HepG2 (cell line): ENCODE results near the gene DLL4. TPM values are rescaled to one million over a fixed set of nuclear protein-coding genes. Genes with fewer than 3 reads are reported as not detected.

ENCODE experiments used
- DR1 ChIP-seq: sonication (generic); formaldehyde crosslinking; IDR thresholded peaks from 2 replicates; pipeline ENCODE4 v1.8.0; 2021; ENCODE audit warnings: mild to moderate bottlenecking, missing genetic modification reagents, inconsistent platforms
- GATAD2A ChIP-seq: IDR thresholded peaks from 2 replicates; pipeline ENCODE4 v1.6.1; 2016
- GPN1 ChIP-seq: sonication (generic); formaldehyde crosslinking; IDR thresholded peaks from 2 replicates; pipeline ENCODE4 v1.5.1; 2020; ENCODE audit warnings: missing genetic modification reagents, borderline replicate concordance
- HDAC2 ChIP-seq: sonication (generic); formaldehyde crosslinking; IDR thresholded peaks from 2 replicates; pipeline ENCODE4 v1.4.0; 2020; ENCODE audit warnings: missing genetic modification reagents
- HMG20A ChIP-seq: IDR thresholded peaks from 2 replicates; pipeline ENCODE4 v1.6.1; 2016; ENCODE audit warnings: borderline replicate concordance
- HMGA1 ChIP-seq: sonication (generic); formaldehyde crosslinking; conservative IDR thresholded peaks from 2 replicates; pipeline ENCODE4 v1.4.0; 2020; ENCODE audit warnings: missing genetic modification reagents
- JDP2 ChIP-seq: sonication (generic); formaldehyde crosslinking; IDR thresholded peaks from 2 replicates; pipeline ENCODE4 v1.8.1; 2022; ENCODE audit warnings: missing genetic modification reagents, borderline replicate concordance
- KAT7 ChIP-seq: IDR thresholded peaks from 2 replicates; pipeline ENCODE4 v1.6.1; 2018; ENCODE audit warnings: borderline replicate concordance, missing compliant biosample characterization
- MZF1 ChIP-seq: sonication (generic); formaldehyde crosslinking; IDR thresholded peaks from 2 replicates; pipeline ENCODE4 v1.8.1; 2023; ENCODE audit warnings: mild to moderate bottlenecking, missing genetic modification reagents, borderline replicate concordance
- NFYB ChIP-seq: sonication (generic); formaldehyde crosslinking; IDR thresholded peaks from 2 replicates; pipeline ENCODE4 v1.4.0; 2020; ENCODE audit warnings: missing genetic modification reagents
- PAX8 ChIP-seq: sonication (generic); formaldehyde crosslinking; IDR thresholded peaks from 2 replicates; pipeline ENCODE4 v1.8.0; 2022; ENCODE audit warnings: mild to moderate bottlenecking, missing genetic modification reagents, borderline replicate concordance
- SALL1 ChIP-seq: sonication (generic); formaldehyde crosslinking; IDR thresholded peaks from 2 replicates; pipeline ENCODE4 v1.8.0; 2022; ENCODE audit warnings: mild to moderate bottlenecking, missing genetic modification reagents
- TAF1 ChIP-seq: sonication (generic); formaldehyde crosslinking; IDR thresholded peaks from 2 replicates; pipeline ENCODE4 v1.4.0; 2020; ENCODE audit warnings: missing genetic modification reagents
- ZFP37 ChIP-seq: sonication (generic); formaldehyde crosslinking; IDR thresholded peaks from 2 replicates; pipeline ENCODE4 v1.4.0; 2020; ENCODE audit warnings: missing genetic modification reagents, borderline replicate concordance
- ZFYVE20 ChIP-seq: sonication (generic); formaldehyde crosslinking; IDR thresholded peaks from 2 replicates; pipeline ENCODE4 v1.8.0; 2023; ENCODE audit warnings: low read depth, mild to moderate bottlenecking, moderate library complexity, missing genetic modification reagents, borderline replicate concordance
- ZNF383 ChIP-seq: sonication (generic); formaldehyde crosslinking; IDR thresholded peaks from 2 replicates; pipeline ENCODE4 v1.4.0; 2020; ENCODE audit warnings: missing genetic modification reagents, mild to moderate bottlenecking, borderline replicate concordance
- ZNF564 ChIP-seq: sonication (generic); formaldehyde crosslinking; IDR thresholded peaks from 2 replicates; pipeline ENCODE4 v1.8.1; 2023; ENCODE audit warnings: mild to moderate bottlenecking, missing genetic modification reagents
- ZNF576 ChIP-seq: sonication (generic); formaldehyde crosslinking; IDR thresholded peaks from 2 replicates; pipeline ENCODE4 v1.4.0; 2020; ENCODE audit warnings: mild to moderate bottlenecking, missing genetic modification reagents
- ZNF615 ChIP-seq: sonication (generic); formaldehyde crosslinking; IDR thresholded peaks from 2 replicates; pipeline ENCODE4 v1.5.0; 2020; ENCODE audit warnings: mild to moderate bottlenecking, missing genetic modification reagents, borderline replicate concordance
- ZNF687 ChIP-seq: sonication (generic); formaldehyde crosslinking; IDR thresholded peaks from 2 replicates; pipeline ENCODE4 v1.5.1; 2020; ENCODE audit warnings: mild to moderate bottlenecking, missing genetic modification reagents, moderate library complexity
- ZNF709 ChIP-seq: sonication (generic); formaldehyde crosslinking; IDR thresholded peaks from 2 replicates; pipeline ENCODE4 v1.5.0; 2020; ENCODE audit warnings: mild to moderate bottlenecking, missing genetic modification reagents
- ZNF749 ChIP-seq: sonication (generic); formaldehyde crosslinking; IDR thresholded peaks from 2 replicates; pipeline ENCODE4 v1.8.0; 2022; ENCODE audit warnings: mild to moderate bottlenecking, missing genetic modification reagents, moderate library complexity, borderline replicate concordance
- ZNF850 ChIP-seq: sonication (generic); formaldehyde crosslinking; conservative IDR thresholded peaks from 2 replicates; pipeline ENCODE4 v1.9.0; 2021; ENCODE audit warnings: mild to moderate bottlenecking, missing genetic modification reagents
- polyA plus RNA-seq, 8 experiments: library from polyadenylated mRNA; depleted of rRNA in 3 of 8; stranded (reverse) in 7 of 8; unstranded in 1 of 8; fragments of >200 nt; fragmentation: Illumina TruSeq in 4 of 8; extraction: Trizol in 4 of 8; gene quantifications; 2 replicates each; pipeline versions ENCODE4 v1.2.1 to v1.2.3, GENCODE V29; 2011 to 2016; ENCODE audit warnings: low read depth in 4 of 8, missing spikeins in 1 of 8, mixed read lengths in 1 of 8; ENCODE audit not compliant: insufficient read depth in 1 of 8
- total RNA-seq, 5 experiments: library from RNA; depleted of rRNA; stranded (reverse); fragments of >200 nt; fragmentation: Illumina TruSeq; extraction: Trizol; gene quantifications; 2 replicates each; pipeline ENCODE4 v1.2.3, GENCODE V29; 2016; ENCODE audit warnings: low read depth in 1 of 5
- TF ChIP-seq, protein P1 (sequence below): IDR thresholded peaks from 2 replicates; pipeline ENCODE4 v1.6.1; 2016
- TF ChIP-seq, protein P2 (sequence below): sonication (generic); formaldehyde crosslinking; IDR thresholded peaks from 2 replicates; pipeline ENCODE4 v1.4.0; 2020; ENCODE audit warnings: mild to moderate bottlenecking, missing genetic modification reagents

The DLL4 gene
- total and polyA plus RNA-seq, 2 of the 13 experiments (the other 11 are each of a cell fraction or from before 2014, with no cell fraction given), result 0.20 to 0.25 TPM

GRCh38 chr15:40932649-40933516, 3.7 kb downstream of the DLL4 start (continued):
- TF ChIP-seq ZFP37 (no peak), ZNF687 (CRISPR knock-in tag) (peak; percentile 71), DR1 (no peak), PAX8 (CRISPR knock-in tag) (no peak), TAF1 (CRISPR knock-in tag) (no peak), JDP2 (CRISPR knock-in tag) (no peak), ZFYVE20 (CRISPR knock-in tag) (no peak), HDAC2 (CRISPR knock-in tag) (peak; percentile 68; the same call in 1 of the 2 replicates), HMGA1 (CRISPR knock-in tag) (no peak), GATAD2A (CRISPR knock-in tag) (peak; percentile 37; the same call in 1 of the 2 replicates), ZNF615 (no peak), SALL1 (peak; percentile 40; the same call in 1 of the 2 replicates), HMG20A (no peak), MZF1 (no peak), ZNF850 (no peak), GPN1 (no peak), KAT7 (CRISPR knock-in tag) (no peak), ZNF709 (CRISPR knock-in tag) (no peak), ZNF576 (CRISPR knock-in tag) (no peak), ZNF564 (CRISPR knock-in tag) (no peak), NFYB (CRISPR knock-in tag) (no peak), ZNF383 (CRISPR knock-in tag) (no peak), ZNF749 (no peak)
- TF ChIP-seq, protein P1, sequence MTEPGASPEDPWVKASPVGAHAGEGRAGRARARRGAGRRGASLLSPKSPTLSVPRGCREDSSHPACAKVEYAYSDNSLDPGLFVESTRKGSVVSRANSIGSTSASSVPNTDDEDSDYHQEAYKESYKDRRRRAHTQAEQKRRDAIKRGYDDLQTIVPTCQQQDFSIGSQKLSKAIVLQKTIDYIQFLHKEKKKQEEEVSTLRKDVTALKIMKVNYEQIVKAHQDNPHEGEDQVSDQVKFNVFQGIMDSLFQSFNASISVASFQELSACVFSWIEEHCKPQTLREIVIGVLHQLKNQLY (CRISPR knock-in tag), result no peak
- TF ChIP-seq, protein P2, sequence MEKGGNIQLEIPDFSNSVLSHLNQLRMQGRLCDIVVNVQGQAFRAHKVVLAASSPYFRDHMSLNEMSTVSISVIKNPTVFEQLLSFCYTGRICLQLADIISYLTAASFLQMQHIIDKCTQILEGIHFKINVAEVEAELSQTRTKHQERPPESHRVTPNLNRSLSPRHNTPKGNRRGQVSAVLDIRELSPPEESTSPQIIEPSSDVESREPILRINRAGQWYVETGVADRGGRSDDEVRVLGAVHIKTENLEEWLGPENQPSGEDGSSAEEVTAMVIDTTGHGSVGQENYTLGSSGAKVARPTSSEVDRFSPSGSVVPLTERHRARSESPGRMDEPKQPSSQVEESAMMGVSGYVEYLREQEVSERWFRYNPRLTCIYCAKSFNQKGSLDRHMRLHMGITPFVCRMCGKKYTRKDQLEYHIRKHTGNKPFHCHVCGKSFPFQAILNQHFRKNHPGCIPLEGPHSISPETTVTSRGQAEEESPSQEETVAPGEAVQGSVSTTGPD (CRISPR knock-in tag), result no peak
